Inflammatory macrophage treated with lipopolysaccharide for 1 hour (primary cell): ENCODE data around the gene CLCN2.
A peak's percentile ranks its signal among the peaks of the same experiment; 100 is the strongest.

Source experiments
- DNase-seq, 2 donors: peaks; one replicate each; pipeline ENCODE4 v3.0.0-alpha.2; 2020 to 2022

CLCN2 gene

GRCh38 chr3:184359610-184360009 is 1.8 kb downstream of the CLCN2 start:
- DNase-seq, result no peak

GRCh38 chr3:184358921-184359350 is 2.5 kb downstream of the CLCN2 start:
- no peak for DNase-seq

DNA sequence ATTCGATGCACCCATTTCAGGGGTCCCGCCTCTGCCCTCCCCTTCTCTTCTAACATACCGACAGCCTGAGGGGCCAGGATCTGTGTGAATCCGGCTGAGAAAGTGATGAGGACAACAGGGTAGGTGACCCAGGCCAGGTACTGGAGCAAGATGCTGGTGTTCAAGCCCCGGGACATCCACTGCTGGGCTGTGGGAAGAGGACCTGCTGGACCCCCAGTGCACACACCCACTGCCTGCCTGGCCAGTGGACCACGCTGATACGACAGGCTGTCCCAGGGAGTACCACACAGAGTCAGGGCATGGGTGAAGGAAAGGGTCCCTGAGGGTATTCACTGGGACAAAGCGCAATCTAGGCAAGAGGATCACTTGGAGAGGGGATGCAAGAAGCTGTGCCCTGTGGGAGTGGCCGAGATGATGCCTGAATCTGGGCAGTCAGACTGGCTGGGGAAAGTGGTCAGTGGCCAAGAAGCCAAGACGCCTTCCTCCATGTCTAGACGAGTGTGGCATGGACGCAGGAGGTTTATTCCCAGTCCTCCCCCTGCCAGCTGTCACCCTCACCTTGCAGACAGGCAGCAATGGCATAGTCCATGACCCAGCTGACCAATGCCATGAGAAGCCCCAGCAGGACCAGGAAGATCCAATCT is 3.2 kb downstream of the CLCN2 start:
- no peak for DNase-seq

GRCh38 chr3:184357248-184358123 is 3.9 kb downstream of the CLCN2 start:
- no peak for DNase-seq

GRCh38 chr3:184355261-184356040 is 6.0 kb downstream of the CLCN2 start:
- DNase-seq, result no peak

- DNase-seq, result no peak
These were observed 6.7 kb downstream of the CLCN2 start for GRCh38 chr3:184354754-184355153.

DNA sequence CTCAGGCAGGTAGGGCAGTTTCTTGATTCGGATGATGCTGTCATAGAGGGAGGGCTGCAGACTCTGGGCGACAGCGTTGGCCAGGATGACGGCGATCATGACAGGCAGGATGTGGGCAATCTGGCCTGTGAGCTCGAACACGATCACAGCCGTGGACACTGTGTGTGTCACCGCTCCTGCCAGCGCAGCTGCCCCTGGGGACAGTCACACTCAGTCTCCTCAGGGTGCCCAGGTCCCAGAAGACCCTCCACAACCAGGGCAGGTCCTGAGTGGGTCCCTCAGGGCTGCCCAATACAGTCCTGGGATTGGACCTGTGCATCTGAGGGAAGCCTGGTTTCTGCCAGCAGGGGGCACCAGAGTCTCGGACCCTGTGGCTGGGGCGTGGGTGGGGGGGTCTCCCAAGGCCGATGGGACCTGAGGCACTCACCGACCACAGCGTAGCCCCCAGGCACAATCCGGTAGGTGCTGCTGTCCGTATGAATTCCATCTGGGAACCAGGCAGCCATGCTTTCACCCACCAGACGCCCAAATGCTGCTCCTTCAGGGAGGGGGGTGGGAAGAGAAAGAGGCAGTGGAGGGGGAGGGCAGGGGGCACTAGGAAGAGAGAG is 7.2 kb downstream of the CLCN2 start:
- peak in 1 of 2 donors; percentile 50 for DNase-seq

GRCh38 chr3:184353546-184353941 is 7.9 kb downstream of the CLCN2 start:
- DNase-seq, result no peak

- no peak for DNase-seq
These were observed 8.4 kb downstream of the CLCN2 start for GRCh38 chr3:184352897-184353545.

- no peak for DNase-seq
These were observed 9.1 kb downstream of the CLCN2 start for GRCh38 chr3:184352149-184352785.

GRCh38 chr3:184351511-184352148 is 9.8 kb downstream of the CLCN2 start:
- no peak for DNase-seq

DNA sequence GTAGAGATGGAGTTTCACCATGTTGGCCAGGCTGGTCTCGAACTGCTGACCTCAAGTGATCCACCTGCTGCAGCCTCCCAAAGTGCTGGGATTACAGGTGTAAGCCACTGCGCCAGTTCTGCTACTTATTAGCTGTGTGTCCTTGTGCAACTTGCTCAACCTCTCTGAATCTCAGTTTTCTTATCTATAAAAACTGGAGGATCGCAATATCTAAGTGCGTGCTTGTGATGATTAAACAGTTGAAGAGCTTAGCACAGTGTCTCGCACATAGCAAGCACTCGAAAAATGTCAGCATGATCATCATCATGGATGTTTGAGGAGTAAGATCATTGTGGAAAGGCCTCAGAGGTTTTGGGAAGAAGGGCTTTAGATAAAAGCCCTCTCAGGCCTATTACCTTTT is 10.8 kb downstream of the CLCN2 start:
- no peak for DNase-seq

GRCh38 chr3:184349563-184350470 is 11.6 kb downstream of the CLCN2 start:
- no peak for DNase-seq

GRCh38 chr3:184348057-184348382 is 13.4 kb downstream of the CLCN2 start:
- no peak for DNase-seq

GRCh38 chr3:184347321-184348056 is 13.9 kb downstream of the CLCN2 start:
- DNase-seq, result no peak

GRCh38 chr3:184346480-184347190 is 14.8 kb downstream of the CLCN2 start:
- DNase-seq, result no peak

GRCh38 chr3:184345317-184346144 is 15.9 kb downstream of the CLCN2 start:
- DNase-seq, result peak; percentile 75 to 79
